ENCODE data around the gene CDKN2B-AS1. TPM values are rescaled to one million over a fixed set of nuclear protein-coding genes. Genes with fewer than 3 reads are reported as not detected.
A peak's percentile ranks its signal among the peaks of the same experiment; 100 is the strongest.

CDKN2B-AS1 gene
- total RNA-seq, 6 donors from 2014 or later: 1.3 to 3.0 (median 1.7) TPM; not detected in 1

DNA sequence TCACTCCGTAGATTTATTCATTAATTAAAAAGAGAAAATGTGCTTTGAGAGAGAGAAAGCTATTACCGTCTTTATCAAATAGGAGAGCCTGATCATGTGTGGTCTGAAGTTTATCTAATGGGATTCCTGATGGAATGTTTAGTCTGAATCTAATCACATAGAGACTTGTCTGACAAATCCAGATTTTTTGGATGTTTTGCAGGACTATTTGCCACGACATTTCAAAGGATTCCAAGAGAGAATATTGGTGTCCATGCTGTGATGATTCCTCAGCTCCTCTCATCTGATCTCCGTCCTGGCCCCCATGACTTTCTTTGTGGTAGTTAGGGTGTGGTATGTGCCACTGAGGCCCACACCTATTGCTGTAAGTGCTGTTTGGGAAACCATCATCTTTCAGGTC, 34.6 kb downstream of the CDKN2B-AS1 start:
- Histone ChIP-seq H3K4me3 (no peak overlapping the region), H3K27ac (no peak overlapping the region), H3K36me3 (no peaks in the 10 kb centered on the region), H3K27me3 (no peaks in the 10 kb centered on the region), H3K4me1 (peaks cover 4 to 14% (median 8%) of the 10 kb centered on the region in 4 donors), H3K9me3 (no peaks in the 10 kb centered on the region)
- no peak for TF ChIP-seq POLR2A (IDR thresholded peaks at IDR 0.05)
- no peak for TF ChIP-seq POLR2AphosphoS5 (IDR thresholded peaks at IDR 0.05)
- TF ChIP-seq EP300 (IDR thresholded peaks at IDR 0.05): no peak
- TF ChIP-seq, protein P1, sequence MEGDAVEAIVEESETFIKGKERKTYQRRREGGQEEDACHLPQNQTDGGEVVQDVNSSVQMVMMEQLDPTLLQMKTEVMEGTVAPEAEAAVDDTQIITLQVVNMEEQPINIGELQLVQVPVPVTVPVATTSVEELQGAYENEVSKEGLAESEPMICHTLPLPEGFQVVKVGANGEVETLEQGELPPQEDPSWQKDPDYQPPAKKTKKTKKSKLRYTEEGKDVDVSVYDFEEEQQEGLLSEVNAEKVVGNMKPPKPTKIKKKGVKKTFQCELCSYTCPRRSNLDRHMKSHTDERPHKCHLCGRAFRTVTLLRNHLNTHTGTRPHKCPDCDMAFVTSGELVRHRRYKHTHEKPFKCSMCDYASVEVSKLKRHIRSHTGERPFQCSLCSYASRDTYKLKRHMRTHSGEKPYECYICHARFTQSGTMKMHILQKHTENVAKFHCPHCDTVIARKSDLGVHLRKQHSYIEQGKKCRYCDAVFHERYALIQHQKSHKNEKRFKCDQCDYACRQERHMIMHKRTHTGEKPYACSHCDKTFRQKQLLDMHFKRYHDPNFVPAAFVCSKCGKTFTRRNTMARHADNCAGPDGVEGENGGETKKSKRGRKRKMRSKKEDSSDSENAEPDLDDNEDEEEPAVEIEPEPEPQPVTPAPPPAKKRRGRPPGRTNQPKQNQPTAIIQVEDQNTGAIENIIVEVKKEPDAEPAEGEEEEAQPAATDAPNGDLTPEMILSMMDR (IDR thresholded peaks at IDR 0.05): no peak
- ATAC-seq (ENCODE audit: low FRiP score in 2 of 2): no peak
- DNase-seq: no peak
- 75 to 76% methylated on average over 4 of the region's 4 CpGs for WGBS, 2 donors

- H3K36me3 ChIP-seq: no peaks in the 10 kb centered on the region
- WGBS, 2 donors: 17 to 24% methylated on average over 1 of the region's 1 CpG
- no peaks in the 10 kb centered on the region for H3K27me3 ChIP-seq
- DNase-seq (no peak), ATAC-seq (ENCODE audit: low FRiP score in 2 of 2) (peak; percentile 74 to 84)
- H3K4me3 ChIP-seq: no peak overlapping the region
- H3K4me1 ChIP-seq: peaks cover 4 to 14% (median 8%) of the 10 kb centered on the region in 4 donors
- H3K9me3 ChIP-seq: no peaks in the 10 kb centered on the region
- peak overlapping the region in 1 of 4 donors; percentile 28 for H3K27ac ChIP-seq
- TF ChIP-seq POLR2AphosphoS5 (IDR thresholded peaks at IDR 0.05) (no peak), POLR2A (IDR thresholded peaks at IDR 0.05) (no peak), EP300 (IDR thresholded peaks at IDR 0.05) (no peak)
- TF ChIP-seq, protein P1 (IDR thresholded peaks at IDR 0.05): no peak
Observed at GRCh38 chr9:22030101-22030598, 35.6 kb downstream of the CDKN2B-AS1 start.

DNA sequence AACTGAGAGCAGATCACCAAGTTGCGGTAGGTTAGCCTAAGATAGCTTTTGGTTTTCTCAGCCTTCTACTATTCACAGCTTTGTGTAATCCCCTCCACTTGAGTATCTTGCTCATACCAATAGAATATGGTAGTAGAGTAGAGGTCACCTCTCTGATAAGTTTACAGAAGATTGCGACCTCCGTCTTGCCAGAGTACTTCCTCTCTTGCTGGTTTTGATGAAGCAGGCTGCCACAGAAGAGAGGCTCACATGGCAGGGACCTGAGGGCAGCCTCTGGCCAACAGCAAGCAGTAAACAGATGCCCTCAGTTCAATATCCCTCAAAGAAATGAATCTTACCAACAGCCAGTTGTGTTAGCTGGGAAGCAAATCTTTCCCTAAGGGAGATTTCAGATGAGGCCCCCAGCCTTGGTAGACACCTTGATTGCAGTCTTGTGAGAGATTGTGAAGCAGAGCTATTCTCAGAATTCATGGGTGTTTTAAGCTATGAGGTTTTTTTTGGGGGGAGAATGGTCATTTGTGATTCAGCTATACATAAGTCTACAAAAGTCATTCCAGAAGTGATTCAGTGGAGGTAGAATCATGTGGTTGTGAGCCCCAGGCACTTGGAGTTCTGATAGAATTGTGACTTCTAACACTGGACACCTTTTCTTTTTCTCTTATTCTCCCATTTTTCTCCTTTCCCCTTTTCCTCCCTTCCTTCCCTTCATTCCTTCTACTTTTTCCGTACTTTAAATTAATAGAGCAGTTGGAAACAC, 37.2 kb downstream of the CDKN2B-AS1 start:
- Histone ChIP-seq H3K9me3 (no peaks in the 10 kb centered on the region), H3K27ac (no peak overlapping the region), H3K4me1 (peaks cover 4 to 14% (median 9%) of the 10 kb centered on the region in 4 donors), H3K4me3 (no peak overlapping the region), H3K27me3 (no peaks in the 10 kb centered on the region), H3K36me3 (no peaks in the 10 kb centered on the region)
- 67 to 68% methylated on average over 4 of the region's 4 CpGs for WGBS, 2 donors
- DNase-seq: no peak
- peak in 1 of 2 donors; percentile 21 for ATAC-seq (ENCODE audit: low FRiP score in 2 of 2)
- TF ChIP-seq POLR2A (IDR thresholded peaks at IDR 0.05) (no peak), EP300 (IDR thresholded peaks at IDR 0.05) (no peak), POLR2AphosphoS5 (IDR thresholded peaks at IDR 0.05) (no peak)
- TF ChIP-seq, protein P1 (IDR thresholded peaks at IDR 0.05): no peak

DNA sequence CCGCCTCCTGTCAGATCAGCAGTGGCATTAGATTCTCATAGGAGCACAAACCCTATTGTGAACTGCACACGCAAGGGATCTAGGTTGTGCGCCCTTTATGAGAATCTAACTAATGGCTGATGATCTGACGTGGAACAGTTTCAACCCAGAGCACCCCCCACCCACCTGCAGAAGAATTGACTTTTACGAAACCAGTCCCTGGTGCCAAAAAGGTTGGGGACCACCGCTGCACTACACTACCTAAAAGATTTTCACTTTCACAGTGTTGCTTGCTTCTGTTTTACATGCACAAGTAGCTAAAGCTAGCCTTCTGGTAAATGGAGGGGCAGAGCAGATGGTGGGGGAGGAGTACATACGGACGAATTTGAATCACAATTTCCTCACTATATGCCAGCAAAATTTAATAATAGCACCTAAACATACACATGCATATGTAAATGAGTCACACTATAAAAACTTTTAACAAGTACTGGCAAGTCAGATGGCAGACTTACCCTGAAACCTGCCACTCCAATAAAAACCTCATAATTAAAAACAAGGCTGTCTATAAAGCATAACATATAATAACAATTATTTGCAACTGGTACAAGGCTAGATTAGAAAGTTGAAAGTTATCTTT, 38.5 kb downstream of the CDKN2B-AS1 start:
- no peak for DNase-seq
- WGBS, 2 donors: 83 to 85% methylated on average over 8 of the region's 8 CpGs
- Histone ChIP-seq H3K27me3 (no peaks in the 10 kb centered on the region), H3K4me3 (no peak overlapping the region), H3K9me3 (no peaks in the 10 kb centered on the region), H3K27ac (no peak overlapping the region), H3K36me3 (no peaks in the 10 kb centered on the region), H3K4me1 (peaks cover 11 to 26% (median 21%) of the 10 kb centered on the region in 4 donors)
- TF ChIP-seq POLR2A (IDR thresholded peaks at IDR 0.05) (no peak), EP300 (IDR thresholded peaks at IDR 0.05) (no peak), POLR2AphosphoS5 (IDR thresholded peaks at IDR 0.05) (no peak)
- TF ChIP-seq, protein P1 (IDR thresholded peaks at IDR 0.05): no peak
- ATAC-seq (ENCODE audit: low FRiP score in 2 of 2): no peak
